HEK293T (cell line): ENCODE measurements around the gene CLCN4.

Experiments
- CTBP1 ChIP-seq: fragments of 450-650 bp; IDR thresholded peaks from 2 replicates; pipeline ENCODE4 v1.6.1; 2016; ENCODE audit warnings: borderline replicate concordance
- FOXK2 ChIP-seq: fragments of 450-650 bp; IDR thresholded peaks from 2 replicates; pipeline ENCODE4 v1.6.1; 2016; ENCODE audit warnings: mild to moderate bottlenecking
- FOXM1 ChIP-seq: fragments of 450-650 bp; IDR thresholded peaks from 2 replicates; pipeline ENCODE4 v1.6.1; 2017; ENCODE audit warnings: mild to moderate bottlenecking, borderline replicate concordance
- ZNF384 ChIP-seq: fragments of 450-650 bp; IDR thresholded peaks from 2 replicates; pipeline ENCODE4 v1.6.1; 2016

- no peak for TF ChIP-seq FOXK2
- no peak for TF ChIP-seq FOXM1
- TF ChIP-seq ZNF384, result no peak
- no peak for TF ChIP-seq CTBP1
Measured at GRCh38 chrX:10246846-10247245, 90.1 kb downstream of the CLCN4 start.
